ENCODE measurements around the gene NUDT4B.
"Not testable (repeated sequence)": the region's sequence is repeated elsewhere in the genome, so short reads cannot be mapped to it uniquely, and the experiment has no call there.

NUDT4B gene

GRCh38 chr1:148738667-148739066 is 9.9 kb upstream of the NUDT4B start:
- not testable (repeated sequence) for DNase-seq

- DNase-seq, result not testable (repeated sequence)
Observed at GRCh38 chr1:148743200-148743599, 5.4 kb upstream of the NUDT4B start.

GRCh38 chr1:148743726-148744720 is 4.6 kb upstream of the NUDT4B start:
- DNase-seq, result not testable (repeated sequence)

GRCh38 chr1:148749335-148749681 is 734 bp downstream of the NUDT4B start:
- DNase-seq, result not testable (repeated sequence)

- DNase-seq, result not testable (repeated sequence)
Observed at GRCh38 chr1:148756231-148756630, 7.7 kb downstream of the NUDT4B start.

GRCh38 chr1:148757446-148757845 is 8.9 kb downstream of the NUDT4B start:
- not testable (repeated sequence) for DNase-seq

GRCh38 chr1:148758412-148758811 is 9.8 kb downstream of the NUDT4B start:
- DNase-seq, result not testable (repeated sequence)

- not testable (repeated sequence) for DNase-seq
Observed at GRCh38 chr1:148758925-148759324, 10.4 kb downstream of the NUDT4B start.

- peak; percentile 15 for DNase-seq
Observed at GRCh38 chr1:148759749-148760148, 11.2 kb downstream of the NUDT4B start.

- DNase-seq, result not testable (repeated sequence)
Observed at GRCh38 chr1:148760206-148760605, 11.6 kb downstream of the NUDT4B start.

GRCh38 chr1:148761360-148761759 is 12.8 kb downstream of the NUDT4B start:
- DNase-seq, result not testable (repeated sequence)

GRCh38 chr1:148765238-148766019 is 16.9 kb downstream of the NUDT4B start:
- not testable (repeated sequence) for DNase-seq

- not testable (repeated sequence) for DNase-seq
Observed at GRCh38 chr1:148768541-148768940, 20.0 kb downstream of the NUDT4B start.

- not testable (repeated sequence) for DNase-seq
Observed at GRCh38 chr1:148769495-148769894, 20.9 kb downstream of the NUDT4B start.

- not testable (repeated sequence) for DNase-seq
Observed at GRCh38 chr1:148773690-148774089, 25.1 kb downstream of the NUDT4B start.

GRCh38 chr1:148774102-148774501 is 25.5 kb downstream of the NUDT4B start:
- DNase-seq, result not testable (repeated sequence)

GRCh38 chr1:148775263-148775662 is 26.7 kb downstream of the NUDT4B start:
- DNase-seq, result not testable (repeated sequence)

GRCh38 chr1:148777649-148778048 is 29.1 kb downstream of the NUDT4B start:
- not testable (repeated sequence) for DNase-seq

GRCh38 chr1:148780404-148780803 is 31.8 kb downstream of the NUDT4B start:
- not testable (repeated sequence) for DNase-seq

GRCh38 chr1:148791543-148792099 is 43.0 kb downstream of the NUDT4B start:
- DNase-seq, result not testable (repeated sequence)

GRCh38 chr1:148793762-148794332 is 45.3 kb downstream of the NUDT4B start:
- DNase-seq, result not testable (repeated sequence)

Data from activated T-cell treated with anti-CD3 and anti-CD28 coated beads, Interleukin-2, amount 50 U/mL, for 1 hour (primary cell).